ENCODE measurements around the gene C19orf33.

C19orf33 gene

DNA sequence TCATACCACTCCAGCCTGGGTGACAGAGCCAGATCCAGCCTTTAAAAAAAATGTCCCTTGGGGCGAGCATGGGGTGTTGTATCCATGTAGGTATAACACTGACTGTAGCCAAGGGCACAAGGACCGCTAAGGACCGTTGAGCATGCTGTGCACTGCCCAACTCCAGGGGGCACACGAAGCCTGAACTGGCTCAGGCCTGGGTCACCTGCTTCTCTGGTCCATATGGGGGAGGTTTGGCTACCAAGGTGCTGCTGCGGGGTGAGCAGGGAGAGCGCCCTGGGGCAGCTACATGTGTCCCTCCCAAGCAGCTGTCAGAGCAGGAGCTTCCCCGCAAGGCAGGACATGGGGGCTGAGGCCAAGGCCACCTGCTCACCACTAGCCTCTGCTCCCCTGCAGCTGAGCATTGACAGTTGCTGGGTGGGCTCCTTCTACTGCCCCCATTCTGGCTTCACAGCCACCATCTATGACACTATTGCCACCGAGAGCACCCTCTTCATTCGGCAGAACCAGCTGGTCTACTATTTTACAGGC, 47.9 kb downstream of the C19orf33 start:
- Histone ChIP-seq H3K9me3 (ENCODE audit: control insufficient read depth in 2 of 2, low read length in 2 of 2) (no peaks in the 10 kb centered on the region), H3K4me3 (ENCODE audit: low read length in 2 of 2) (no peak overlapping the region), H3K9ac (ENCODE audit: low read length in 2 of 2) (no peak overlapping the region)

DNA sequence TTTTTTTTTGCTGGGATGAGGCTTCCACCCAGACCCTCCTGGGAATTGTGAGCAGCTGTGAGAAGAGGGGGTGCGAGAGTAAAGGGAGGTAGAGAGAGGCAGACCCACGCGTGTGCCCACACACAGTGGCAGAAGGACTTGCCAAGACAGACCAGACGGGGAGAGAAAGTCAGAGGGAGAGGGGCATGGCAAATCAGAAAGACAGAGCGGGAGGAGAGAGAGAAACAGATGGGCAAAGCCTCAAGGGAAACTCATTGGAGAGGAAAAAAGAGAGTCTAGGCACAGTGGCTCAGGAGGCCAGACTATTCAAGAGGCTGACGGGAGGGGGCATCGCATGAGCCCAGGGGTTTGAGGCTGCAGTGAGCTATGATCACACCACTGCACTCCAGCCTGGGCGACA, 48.6 kb downstream of the C19orf33 start:
- H3K27ac ChIP-seq (ENCODE audit: low read length), result no peak overlapping the region
- H3K9me3 ChIP-seq (ENCODE audit: control insufficient read depth in 2 of 2, low read length in 2 of 2), result no peaks in the 10 kb centered on the region
- H3K4me1 ChIP-seq (ENCODE audit: control insufficient read depth, insufficient read depth, low read length), result no peaks in the 10 kb centered on the region
- no peaks in the 10 kb centered on the region for H3K36me3 ChIP-seq (ENCODE audit: control insufficient read depth in 2 of 2, insufficient read depth in 2 of 2, low read length in 2 of 2)
- no peak overlapping the region for H3K4me3 ChIP-seq (ENCODE audit: low read length in 2 of 2)
- peaks cover 17 to 20% of the 10 kb centered on the region in 2 donors for H3K27me3 ChIP-seq (ENCODE audit: control insufficient read depth in 1 of 2, insufficient read depth in 2 of 2, low read length in 2 of 2)
- no peak overlapping the region for H3K9ac ChIP-seq (ENCODE audit: low read length in 2 of 2)

More for the DNA sequence above, 47.9 kb downstream of the C19orf33 start:
- Histone ChIP-seq H3K4me1 (ENCODE audit: control insufficient read depth, insufficient read depth, low read length) (no peaks in the 10 kb centered on the region), H3K27me3 (ENCODE audit: control insufficient read depth in 1 of 2, insufficient read depth in 2 of 2, low read length in 2 of 2) (peaks cover 17 to 20% of the 10 kb centered on the region in 2 donors), H3K27ac (ENCODE audit: low read length) (no peak overlapping the region), H3K36me3 (ENCODE audit: control insufficient read depth in 2 of 2, insufficient read depth in 2 of 2, low read length in 2 of 2) (no peaks in the 10 kb centered on the region)
